Glomerular endothelial cell (primary cell): ENCODE results near the gene VWA5B1. TPM values are rescaled to one million over a fixed set of nuclear protein-coding genes. Genes with fewer than 3 reads are reported as not detected.

Experiments
- DNase-seq: peaks from one replicate; pipeline ENCODE4 v3.0.0-alpha.2; 2011; ENCODE audit warnings: low read depth, low spot score; ENCODE audit errors: extremely low read depth
- total RNA-seq: library from RNA; depleted of rRNA; stranded (reverse); fragments of >200 nt; gene quantifications from 2 replicates; pipeline ENCODE4 v1.2.3, GENCODE V29; 2015

The VWA5B1 gene
- total RNA-seq, 1 donor from 2014 or later = not detected

DNA sequence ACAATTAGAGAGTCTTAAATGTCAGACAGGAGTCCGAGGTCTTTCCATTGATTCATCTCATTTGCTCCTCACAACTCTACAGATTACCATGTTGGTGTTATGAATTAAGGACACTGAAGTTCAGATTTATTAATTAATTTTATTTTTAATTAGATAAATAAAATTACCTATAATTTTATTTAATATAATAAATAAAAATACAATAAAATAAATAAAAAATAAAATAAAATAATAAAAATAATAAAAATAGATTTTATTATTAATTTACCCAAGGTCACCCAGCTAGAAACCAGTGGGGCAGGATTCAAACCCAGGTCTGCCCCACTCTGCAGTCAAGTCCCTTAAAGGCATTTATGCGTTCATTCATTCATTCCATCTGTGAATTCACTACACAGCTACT, 72.2 kb downstream of the VWA5B1 start:
- no peak for DNase-seq

DNA sequence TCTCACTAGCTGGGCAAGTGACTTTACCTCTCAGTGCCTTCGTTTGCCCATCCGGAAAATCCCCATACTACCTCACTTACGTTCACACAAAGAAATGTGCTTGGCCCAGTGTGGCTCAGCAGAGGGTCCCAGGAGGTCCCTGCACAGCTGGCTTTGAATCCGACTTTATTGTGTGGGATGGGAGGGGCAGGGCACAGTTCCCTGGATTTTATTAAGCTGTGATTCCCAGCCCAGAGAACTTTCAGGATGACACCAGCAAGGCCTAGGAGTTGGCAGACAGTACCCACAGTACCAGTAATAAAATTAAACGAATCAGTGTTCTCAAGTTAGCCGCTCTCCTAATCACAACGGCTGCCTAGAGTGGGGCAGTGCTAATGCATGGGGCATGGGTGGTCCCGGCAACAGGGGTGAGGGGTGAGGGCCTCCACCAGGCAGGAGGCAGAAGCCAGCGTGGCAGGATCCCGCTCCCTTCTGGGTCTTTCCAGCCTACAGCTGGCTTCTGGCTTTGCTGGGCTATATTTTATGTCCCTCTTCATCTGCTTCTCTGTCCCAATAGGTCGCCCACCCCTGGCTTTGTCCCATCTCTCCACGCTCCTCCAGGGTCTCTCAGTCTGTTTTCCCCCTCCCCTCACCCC, 74.9 kb downstream of the VWA5B1 start:
- DNase-seq = no peak

DNA sequence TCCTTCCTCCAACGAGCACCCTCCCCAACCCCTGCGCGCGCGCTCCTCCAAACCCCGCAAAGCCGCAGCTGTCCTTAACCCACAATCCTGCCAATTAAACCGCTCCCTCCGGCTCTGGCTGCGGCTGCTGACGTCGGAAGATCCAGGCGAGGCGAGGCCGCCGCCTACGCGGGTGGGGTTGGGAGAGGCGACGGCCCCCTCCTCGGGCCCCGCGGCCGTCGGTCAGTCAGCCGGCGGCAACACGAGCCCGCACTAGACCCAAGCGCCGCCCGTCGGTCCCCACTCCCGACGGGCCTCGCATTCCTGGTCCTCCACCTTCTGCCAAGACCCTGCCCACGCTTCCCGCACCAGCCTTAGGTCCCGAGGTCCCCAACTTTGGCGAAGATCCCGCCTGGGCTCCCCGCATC, 75.4 kb downstream of the VWA5B1 start:
- DNase-seq = no peak

DNA sequence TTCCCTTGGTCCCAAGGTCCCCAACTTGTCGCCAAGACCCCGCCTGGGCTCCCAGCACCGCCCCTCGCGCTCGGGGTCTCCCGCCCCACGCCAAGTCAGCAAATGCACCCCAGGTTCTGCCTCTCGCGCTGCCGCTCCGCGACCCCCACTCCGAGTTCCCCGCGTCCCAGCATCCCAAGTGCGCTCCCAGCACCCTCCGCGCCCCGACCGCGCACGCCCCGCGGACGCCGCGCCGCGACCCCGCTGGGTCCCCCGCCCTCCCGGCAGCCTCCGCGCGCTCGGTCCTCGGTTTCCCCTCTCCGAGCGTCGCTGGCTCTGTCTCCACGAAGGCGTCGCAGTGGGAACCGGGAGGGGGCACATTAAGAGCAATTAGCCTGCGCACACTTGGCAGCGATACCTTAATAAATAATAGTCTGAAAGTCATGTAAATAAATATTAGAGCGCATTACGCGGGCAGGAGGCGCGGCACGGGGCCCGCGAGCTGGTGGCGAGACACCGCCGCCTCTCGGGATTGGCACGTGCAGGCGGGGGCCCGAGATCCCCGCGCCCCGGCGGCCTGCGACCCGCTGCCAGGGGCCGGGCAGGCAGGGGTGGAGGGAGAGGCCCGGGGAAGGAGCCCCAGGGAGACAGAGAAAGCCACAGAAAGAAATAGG, 75.9 kb downstream of the VWA5B1 start:
- no peak for DNase-seq

DNA sequence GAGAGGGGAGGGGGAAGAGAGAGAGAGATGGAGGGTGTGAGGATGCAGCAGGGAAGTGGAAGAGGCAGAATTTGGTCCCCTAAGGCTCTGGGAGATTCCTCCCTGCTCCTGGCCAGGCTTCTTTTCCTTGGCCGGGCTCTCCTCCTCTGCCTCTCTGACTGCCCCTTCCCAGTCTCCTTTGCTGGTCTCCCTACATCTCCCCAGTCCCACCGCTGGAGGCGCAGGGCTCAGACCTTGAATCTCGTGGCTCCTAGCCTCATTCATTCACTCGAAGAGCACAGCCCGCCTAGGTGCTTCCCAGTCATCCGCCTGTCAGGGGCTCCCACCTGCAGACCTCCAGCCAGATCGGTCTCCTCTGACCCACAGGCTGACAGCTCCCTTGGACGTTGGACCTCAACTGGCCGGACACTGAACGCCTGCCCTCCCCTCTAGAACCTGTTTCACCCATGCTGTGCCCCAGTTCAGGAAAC, 76.5 kb downstream of the VWA5B1 start:
- DNase-seq = no peak

DNA sequence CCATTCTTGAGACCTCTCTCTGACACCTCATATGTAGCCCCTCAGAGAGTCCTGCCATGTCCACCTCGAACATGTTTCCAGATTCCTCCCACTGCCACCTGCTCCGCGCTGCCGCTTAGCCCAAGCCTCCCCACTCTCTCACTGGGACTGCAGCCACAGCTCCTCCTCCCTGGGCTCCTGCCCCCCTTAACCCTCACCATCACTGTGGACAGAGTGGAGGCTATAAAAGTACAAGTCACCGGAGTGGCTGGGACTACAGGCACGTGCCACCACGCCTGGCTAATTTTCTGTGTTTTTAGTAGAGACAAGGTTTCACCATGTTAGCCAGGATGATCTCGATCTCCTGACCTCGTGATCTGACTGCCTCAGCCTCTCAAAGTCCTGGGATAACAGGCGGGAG, 77.0 kb downstream of the VWA5B1 start:
- no peak for DNase-seq

DNA sequence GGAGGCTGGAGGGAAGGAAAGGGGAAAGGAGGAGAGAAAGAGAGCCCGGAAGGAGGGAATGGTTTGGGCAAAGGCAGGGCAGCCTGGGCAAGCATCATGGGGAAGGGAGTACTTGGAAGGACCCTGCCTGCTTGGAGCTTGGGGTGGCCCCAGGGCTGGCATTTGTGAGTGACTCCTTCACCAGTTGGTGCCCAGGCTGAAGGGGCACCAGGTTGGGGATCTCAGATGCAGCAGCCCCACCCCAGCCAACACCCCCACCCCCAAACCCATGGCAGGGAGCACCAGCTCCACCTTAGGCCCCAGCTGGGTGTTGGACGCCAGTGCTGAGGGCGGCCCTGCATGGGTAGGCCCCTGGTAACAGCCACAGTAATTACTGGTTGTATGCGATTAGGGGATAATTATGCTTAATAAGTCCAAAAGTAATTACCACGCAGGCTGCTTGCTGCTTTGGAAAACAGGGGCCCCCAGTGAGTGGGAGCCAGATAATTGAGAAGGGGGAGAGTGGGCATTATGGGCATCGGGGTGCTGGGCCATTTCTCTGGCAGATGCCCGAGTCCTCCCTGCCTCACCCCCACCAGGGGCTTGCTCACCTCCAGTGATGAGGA, 78.3 kb downstream of the VWA5B1 start:
- DNase-seq = no peak

DNA sequence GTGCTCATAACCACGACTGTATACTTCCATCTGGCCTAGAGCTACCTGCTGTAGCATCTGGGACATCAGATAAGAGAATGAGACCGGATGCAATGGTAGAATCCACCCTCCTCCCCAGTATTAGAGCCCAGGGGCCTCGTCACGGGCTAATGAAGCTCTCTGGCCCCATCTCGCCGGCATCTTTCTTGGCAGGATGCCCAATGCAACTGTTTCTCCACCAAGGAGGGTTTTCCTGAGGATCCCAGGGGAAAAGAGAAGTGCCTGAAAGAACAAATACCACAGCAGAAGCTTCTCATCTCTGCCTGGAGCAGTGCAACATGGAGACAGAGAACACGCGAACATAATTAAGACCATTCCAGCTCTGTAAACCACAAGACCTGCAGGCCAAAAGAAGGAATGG, 80.0 kb downstream of the VWA5B1 start:
- no peak for DNase-seq

DNA sequence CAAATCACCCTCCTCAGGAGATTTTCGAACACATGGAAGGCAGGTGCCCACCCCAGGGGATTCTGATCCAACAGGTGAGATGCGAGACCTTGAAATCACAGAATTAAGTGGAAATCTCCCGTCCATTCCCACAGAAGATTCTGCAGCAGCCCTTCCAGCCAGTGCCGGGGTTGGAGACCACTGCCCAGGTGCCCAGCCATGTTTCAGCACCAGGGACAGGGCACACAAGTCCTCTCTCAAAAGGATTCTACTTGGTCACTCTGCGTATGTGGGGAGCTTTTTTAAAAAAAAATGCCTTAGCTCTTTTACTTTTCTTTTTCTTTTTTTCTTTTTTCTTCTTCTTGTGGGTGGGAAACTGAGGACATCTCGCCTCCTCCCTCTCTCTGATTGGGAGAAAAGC, 80.7 kb downstream of the VWA5B1 start:
- DNase-seq = no peak

DNA sequence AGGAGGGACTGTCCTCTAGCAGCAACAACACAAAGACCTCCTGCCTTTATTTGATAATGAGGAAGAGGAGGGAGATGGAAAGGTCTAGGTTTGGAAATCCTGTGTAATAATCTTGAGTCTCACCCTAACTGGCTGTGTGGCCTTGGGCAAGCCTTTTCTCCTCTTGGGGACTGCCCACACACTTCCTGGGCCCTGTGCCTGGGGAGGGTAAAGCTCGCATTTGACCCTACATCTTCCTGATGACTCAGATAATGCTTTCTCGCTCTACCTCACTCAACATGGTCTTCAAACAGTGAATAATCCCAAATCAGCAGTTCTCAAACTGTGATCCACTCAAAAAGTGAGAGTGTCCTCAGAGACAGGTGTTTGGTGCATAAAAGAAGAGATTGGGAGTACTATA, 81.2 kb downstream of the VWA5B1 start:
- DNase-seq = no peak

DNA sequence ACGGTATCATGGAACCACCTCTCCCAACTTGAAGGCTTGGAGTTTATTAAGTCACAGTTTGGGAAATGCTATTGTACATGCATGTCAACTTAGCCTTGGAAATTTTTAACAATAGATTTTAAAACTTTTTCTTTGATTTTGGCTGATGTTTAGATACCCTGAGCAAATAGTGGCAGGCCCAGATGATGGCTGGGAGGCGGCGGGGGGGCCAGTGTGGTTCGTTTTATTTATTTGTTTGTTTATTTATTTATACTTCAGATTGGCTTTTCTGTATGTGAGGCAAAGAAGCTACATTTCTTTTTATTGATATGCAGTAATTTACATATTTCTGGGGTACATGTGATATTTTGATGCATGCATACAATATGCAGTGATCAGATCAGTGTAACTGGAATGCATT, 82.0 kb downstream of the VWA5B1 start:
- no peak for DNase-seq

DNA sequence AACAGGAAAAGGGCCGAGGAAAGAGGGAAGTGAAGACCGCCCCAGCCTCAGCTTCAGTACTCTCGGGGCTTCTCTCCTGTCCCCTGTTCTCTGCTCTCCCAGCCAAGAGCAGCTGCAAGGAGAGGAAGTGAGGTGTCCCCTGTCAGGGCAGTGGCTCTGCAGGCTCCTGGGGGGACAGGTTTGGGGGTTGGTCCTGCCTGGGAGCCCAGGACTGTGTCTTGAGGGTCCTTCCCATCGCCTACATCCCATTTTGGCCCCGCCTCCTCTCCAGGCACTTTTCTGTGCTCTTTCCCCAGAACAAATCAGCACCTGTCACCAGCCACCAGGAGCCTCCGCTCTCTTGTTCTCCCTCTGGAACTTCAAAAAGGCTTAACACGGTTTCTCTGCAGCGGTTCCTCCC, 82.6 kb downstream of the VWA5B1 start:
- DNase-seq = no peak

DNA sequence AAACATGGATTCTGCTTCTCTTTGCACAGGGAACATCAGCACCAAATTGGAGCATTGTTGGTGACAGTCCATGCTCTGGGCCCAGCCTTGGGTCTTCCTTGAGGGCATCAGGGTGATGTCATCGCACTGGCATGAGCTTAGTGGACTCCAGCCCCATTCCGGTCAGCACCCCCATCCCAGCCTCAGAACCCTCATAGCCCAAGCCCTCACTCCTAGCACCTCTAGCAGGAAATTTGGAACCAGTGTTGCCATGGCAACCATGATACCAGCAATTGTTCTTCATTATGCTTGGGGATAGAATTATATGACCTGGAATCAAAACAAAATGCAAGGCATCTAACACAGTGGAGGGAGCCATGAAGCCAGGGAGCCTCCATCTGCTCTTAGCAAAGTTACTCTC, 83.1 kb downstream of the VWA5B1 start:
- DNase-seq = no peak

DNA sequence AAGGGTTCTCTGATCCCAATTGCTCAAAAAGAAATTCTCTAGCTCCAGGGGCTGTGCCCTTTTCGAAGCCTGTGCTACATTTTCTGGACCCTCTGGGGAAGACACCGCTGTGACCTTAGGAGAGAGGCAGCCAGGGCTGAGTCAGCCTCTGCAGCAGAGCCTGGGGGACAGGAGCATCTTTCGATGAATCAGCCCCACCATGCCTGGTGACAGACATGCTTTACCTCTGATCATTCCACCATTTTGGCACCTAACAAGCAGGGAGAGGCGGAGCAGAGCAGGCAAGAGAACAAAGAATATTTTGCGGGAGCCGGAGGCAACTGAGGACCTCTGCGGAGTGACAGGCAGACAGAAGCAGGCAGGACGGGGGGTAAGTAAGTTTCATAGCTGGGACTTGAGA, 84.9 kb downstream of the VWA5B1 start:
- DNase-seq = no peak

DNA sequence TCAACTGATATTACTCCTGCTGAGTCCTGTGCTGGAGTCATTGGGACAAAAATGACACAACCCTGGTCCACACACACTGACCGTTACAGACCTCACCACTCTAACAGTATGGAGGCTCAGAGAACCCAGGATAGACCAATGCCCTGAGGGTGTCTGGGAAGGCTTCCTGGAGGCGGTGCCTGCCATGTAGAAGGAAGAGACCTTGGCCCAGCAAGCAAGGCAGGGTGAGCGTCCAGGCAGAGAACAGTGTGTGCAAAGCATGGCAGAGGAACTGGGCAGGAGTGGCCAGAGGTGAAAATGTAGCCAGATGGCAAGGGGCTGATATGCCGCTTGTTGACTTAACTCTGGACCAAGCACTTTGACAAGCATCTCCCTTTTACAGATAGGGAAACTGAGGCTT, 85.5 kb downstream of the VWA5B1 start:
- no peak for DNase-seq

DNA sequence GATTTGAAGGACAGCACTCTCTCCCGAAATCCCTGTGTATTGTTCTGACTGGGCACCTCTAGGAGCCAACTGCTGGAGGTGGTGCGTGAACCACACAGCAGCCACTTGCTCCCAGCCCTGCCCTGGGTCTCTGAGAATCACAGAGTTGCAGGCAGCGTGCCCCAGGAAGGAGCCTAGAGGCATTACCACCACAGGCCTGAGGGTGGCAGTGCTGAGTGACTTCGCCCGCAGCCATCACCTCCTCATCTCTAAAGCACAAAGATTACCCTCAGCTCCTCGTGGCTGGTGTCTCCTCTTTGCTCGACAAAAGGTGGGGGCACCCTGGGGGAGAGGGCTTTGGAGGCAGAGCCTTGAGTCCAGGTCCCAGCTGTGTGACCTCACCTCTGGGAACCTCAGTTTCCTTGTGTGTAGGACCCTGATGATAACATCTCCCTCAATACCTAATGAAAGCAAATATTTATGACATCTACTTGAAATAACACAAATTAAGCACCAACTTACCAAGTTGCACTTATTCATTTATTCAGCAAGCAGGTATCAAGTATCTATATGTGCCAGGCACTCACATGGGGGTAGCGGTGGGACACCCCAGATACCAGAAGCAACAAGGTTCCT, 86.3 kb downstream of the VWA5B1 start:
- DNase-seq = no peak

DNA sequence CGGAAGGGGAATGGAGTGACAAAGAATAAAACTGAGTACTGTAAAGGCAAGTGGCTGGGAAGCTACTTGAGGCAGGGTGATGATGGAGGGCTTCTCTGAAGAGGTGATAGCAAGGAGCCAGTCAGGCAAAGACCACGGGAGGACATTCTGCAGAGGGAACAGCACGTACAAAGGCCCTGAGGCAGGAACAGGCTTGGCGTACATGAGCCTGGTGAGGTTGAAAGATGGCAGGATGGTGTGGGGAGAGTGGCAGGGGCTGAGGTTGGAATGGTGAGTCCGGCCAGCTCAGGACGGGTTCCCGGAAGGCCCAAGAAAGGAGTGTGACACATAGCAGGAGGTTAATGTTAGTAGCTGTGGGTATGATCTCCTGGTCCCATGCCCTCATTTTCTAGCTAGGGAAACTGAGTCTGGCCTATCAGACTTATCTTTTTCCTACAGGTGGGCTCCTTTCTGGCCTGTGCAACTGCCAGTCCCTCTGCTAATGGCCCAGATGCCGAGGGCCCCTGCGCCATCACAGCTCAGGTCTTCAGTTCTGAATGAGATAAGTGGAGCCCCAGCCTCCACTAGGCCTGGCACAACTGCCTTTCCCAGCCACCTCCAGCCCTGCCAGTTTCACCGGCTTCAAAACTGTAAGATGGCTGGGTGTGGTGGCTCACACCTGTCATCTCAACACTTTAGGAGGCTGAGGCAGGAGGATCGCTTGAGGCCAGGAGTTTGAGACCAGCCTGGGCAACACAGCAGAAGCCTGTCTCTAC, 87.0 kb downstream of the VWA5B1 start:
- DNase-seq = no peak

DNA sequence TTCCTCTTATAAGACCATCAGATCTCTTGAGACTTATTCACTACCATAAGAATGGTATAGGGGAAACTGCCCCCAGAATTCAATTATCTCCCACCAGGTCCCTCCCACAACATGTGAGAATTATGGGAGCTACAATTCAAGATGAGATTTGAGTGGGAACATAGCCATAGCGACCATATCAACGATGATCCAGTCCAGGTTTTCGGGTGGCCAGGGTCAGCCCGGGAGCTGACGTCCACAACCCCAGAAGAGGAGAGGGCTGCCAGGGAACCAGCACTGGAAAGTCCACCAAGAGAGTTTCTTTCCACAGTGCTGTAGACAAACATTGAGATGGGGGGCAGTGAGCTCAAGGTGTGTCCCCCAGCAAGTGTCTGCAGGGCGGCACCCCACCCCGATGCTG, 88.4 kb downstream of the VWA5B1 start:
- DNase-seq = no peak

DNA sequence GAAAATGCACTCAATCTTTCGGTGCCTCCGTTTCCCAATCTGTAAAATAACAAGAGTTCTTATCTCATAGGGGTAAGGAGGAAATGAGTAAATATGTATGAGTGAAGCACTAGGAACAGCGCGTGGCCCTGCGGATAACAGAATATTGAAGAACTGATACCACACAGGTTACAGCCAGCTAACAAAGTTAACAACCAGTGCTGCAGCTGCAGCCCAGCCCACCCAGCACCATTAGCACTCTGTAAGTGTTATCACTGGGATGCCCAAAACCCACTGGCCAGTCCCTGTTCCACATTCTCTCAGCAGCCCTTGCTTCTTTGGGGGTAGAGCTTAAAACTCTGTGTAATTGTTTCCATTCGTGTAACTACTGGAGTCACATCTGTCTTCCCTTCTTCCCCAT, 89.5 kb downstream of the VWA5B1 start:
- DNase-seq = no peak

DNA sequence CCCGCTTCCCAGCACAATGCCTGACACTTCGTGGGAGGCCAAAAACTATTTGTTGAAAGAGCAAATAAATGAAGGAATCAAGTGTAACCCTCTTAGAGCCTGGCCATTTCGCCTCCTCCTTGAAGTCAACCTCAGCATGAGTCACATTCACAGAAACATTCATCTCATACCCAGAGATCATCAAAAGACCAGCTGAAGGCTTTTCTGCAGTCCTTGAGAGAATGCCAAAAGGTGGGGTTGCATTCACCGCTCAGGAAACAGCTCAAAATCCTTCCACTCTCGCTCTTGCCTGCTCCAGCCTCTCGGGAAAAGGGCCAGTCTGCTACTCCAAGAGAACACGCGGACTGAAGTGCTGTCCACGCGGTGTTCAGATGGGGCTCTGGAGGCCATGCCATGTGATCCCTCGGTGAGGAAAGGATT, 90.0 kb downstream of the VWA5B1 start:
- no peak for DNase-seq

DNA sequence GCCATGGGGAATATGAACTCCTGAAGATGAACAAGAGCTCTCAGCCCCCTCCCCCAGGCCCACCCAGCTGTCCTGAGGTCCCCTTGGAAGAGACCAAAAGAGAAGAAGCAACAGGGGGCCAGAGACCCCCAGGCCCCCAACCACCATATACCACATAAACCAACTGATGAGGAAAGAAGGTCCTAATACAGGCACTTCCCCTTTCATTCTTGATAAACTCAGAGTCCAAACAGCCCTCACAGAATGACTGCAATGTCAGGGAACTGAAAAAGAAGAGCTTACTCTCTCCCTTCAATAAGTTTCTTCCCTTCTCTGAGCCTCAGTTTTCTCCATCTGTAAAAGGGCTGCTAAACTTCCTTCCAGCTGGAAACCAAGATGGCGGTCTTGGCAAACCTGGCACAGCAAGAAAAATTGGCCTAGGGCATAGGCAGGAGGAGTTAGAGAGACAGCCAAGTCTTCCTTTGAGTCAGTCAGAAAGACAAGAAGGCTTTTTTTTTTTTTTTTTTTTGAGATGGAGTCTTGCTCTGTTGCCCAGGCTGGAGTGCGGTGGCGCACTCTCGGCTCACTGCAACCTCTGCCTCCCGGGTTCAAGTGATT, 90.5 kb downstream of the VWA5B1 start:
- DNase-seq = no peak
